Activated T-cell treated with anti-CD3 and anti-CD28 coated beads, Interleukin-2, amount 50 U/mL, for 72 hours (primary cell): Measurements from ENCODE around the gene SKIC8. TPM values are rescaled to one million over a fixed set of nuclear protein-coding genes. Genes with fewer than 3 reads are reported as not detected.

Experiments
- ATAC-seq, 2 donors: fragments of 150-1000 bp; cut with Tn5 transposase; replicated peaks in 1 of 2; 2 replicates each; pipeline ENCODE4 v1.10.0; 2021; ENCODE audit warnings: moderate library complexity in 2 of 2, mild to moderate bottlenecking in 1 of 2
- DNase-seq, 2 donors: peaks; one replicate each; pipeline ENCODE4 v3.0.0; 2021 to 2022; ENCODE audit warnings: mixed read lengths in 1 of 2
- H3K27ac Mint-ChIP-seq: one replicate; pipeline ENCODE4 v1.8.0; 2022; ENCODE audit warnings: mild to moderate bottlenecking, moderate library complexity, mixed read lengths
- H3K27me3 Mint-ChIP-seq: one replicate; pipeline ENCODE4 v1.8.0; 2022; ENCODE audit warnings: low read depth, mixed read lengths
- H3K36me3 Mint-ChIP-seq, 2 donors: one replicate each; pipeline ENCODE4 v1.8.0; 2022; ENCODE audit warnings: mixed read lengths in 2 of 2, mild to moderate bottlenecking in 1 of 2; ENCODE audit not compliant: insufficient read depth in 2 of 2
- H3K4me1 Mint-ChIP-seq: one replicate; pipeline ENCODE4 v1.8.0; 2022; ENCODE audit warnings: low read depth, mixed read lengths
- H3K4me3 Mint-ChIP-seq, 2 donors: one replicate each; pipeline ENCODE4 v1.8.0; 2022; ENCODE audit warnings: mild to moderate bottlenecking in 2 of 2, mixed read lengths in 2 of 2, moderate library complexity in 2 of 2
- H3K9me3 Mint-ChIP-seq, 2 donors: one replicate each; pipeline ENCODE4 v1.8.0; 2022; ENCODE audit warnings: mixed read lengths in 2 of 2
- total RNA-seq, 2 donors: library from RNA; stranded (reverse); gene quantifications; one replicate each; pipeline ENCODE4 v1.2.3, GENCODE V29; 2022

Gene SKIC8
- total RNA-seq, 2 donors from 2014 or later = 31.0 to 31.3 TPM

DNA sequence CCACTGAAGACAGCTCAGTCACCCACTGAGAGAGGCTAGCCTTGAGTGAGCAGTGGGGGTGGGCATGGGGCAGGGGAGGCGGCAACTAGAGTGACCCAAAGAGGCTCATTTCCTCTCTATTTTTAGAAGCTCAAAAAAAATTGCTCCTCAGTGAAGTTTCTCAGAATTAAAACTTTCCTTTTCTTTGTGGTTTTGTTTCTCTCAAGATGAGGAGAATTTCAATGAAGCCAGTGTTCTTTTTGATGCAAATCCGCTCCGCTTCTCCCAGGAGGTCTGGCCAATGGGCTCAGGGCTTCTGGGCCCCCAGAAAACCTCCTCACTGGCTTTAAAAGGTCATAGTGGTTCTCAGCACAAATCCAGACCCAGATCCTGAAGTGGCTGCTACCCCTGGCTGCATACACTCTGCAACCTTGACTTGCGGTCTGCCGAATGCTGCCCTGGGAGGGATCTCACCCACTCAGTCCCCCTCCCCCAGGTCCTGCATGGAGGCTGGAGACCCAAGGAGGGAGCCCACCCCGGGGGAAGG, 64.8 kb downstream of the SKIC8 start, which contains the start of gene ACSBG1:
Gene ACSBG1, minus strand, starts transcription at position 51 of the 526 bp plus-strand sequence. CDS start 64 bp downstream, outside the sequence.
- Mint-ChIP-seq H3K9me3 (no peaks in the 10 kb centered on the region), H3K4me1 (no peaks in the 10 kb centered on the region), H3K4me3 (no peak within 1 kb of the TSS), H3K36me3 (no peaks in the 10 kb centered on the region), H3K27ac (no peak within 1 kb of the TSS), H3K27me3 (no peaks in the 10 kb centered on the region)
- DNase-seq (no peak), ATAC-seq (no peak)

DNA sequence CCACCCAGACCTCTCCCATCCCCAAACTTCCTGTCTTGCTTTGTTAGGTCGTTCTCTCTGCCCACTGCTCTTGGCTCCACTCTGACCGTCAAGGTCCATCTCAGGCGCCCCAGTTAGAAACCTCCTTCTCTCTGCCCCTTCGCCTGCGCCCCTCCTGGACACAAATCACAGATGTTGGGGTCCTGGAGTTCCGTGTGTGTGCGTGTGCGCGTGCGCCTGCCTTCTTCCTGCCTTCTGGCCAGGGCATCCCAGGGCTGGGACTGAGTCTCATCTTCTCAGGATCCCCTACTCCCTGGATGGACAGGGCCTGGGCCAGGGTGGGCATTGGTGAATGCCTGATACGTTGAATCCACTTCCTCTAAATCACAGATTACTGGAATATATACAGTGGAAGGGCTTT, 65.9 kb downstream of the SKIC8 start:
- no peaks in the 10 kb centered on the region for H3K9me3 Mint-ChIP-seq
- DNase-seq = no peak
- H3K4me3 Mint-ChIP-seq = no peak overlapping the region
- no peak for ATAC-seq
- H3K27ac Mint-ChIP-seq = no peak overlapping the region
- no peaks in the 10 kb centered on the region for H3K27me3 Mint-ChIP-seq
- no peaks in the 10 kb centered on the region for H3K36me3 Mint-ChIP-seq
- H3K4me1 Mint-ChIP-seq = no peaks in the 10 kb centered on the region

Other genes starting within 250 kb of the SKIC8 start
- 10 to 100 TPM; 67.8 to 75.0 TPM for gene TBC1D2B, start 221.9 kb downstream of the SKIC8 start, total RNA-seq
- not detected for gene SH2D7, start 207.0 kb downstream of the SKIC8 start, total RNA-seq
- 1 to 10 TPM; 3.2 to 3.8 TPM for gene CIB2, start 168.2 kb downstream of the SKIC8 start, total RNA-seq
- gene IDH3A, start 150.2 kb downstream of the SKIC8 start, total RNA-seq = 10 to 100 TPM; 83.6 to 92.7 TPM
- under 1 TPM in 1 of 2 donors, not detected in 1; 0.32 TPM for gene ACSBG1, start 65.0 kb downstream of the SKIC8 start, total RNA-seq
- 10 to 100 TPM; 30.7 to 36.4 TPM for gene DNAJA4, start 35.0 kb downstream of the SKIC8 start, total RNA-seq
- under 1 TPM in 1 of 2 donors, not detected in 1; 0.65 TPM for gene CRABP1, start 40.7 kb upstream of the SKIC8 start, total RNA-seq
- gene IREB2, start 138.6 kb upstream of the SKIC8 start, total RNA-seq = 10 to 100 TPM; 64.1 to 72.2 TPM
- gene HYKK, start 208.0 kb upstream of the SKIC8 start, total RNA-seq = 1 to 10 TPM; 2.8 to 2.9 TPM
- gene PSMA4, start 240.8 kb upstream of the SKIC8 start, total RNA-seq = 100 to 1,000 TPM; 207 to 216 TPM